Keratinocyte (primary cell): ENCODE results near the gene SNX14.

ENCODE experiments used
- CTCF ChIP-seq, 3 experiments: IDR thresholded peaks in 1 of 3; conservative IDR thresholded peaks in 1 of 3; optimal IDR thresholded peaks in 1 of 3; 2 replicates in 2 of 3; 3 replicates in 1 of 3; pipeline versions ENCODE3 to v1.5.1; 2011; ENCODE audit warnings: low read length in 3 of 3, mild to moderate bottlenecking in 3 of 3, moderate library complexity in 2 of 3, control low read depth in 1 of 3, inconsistent platforms in 1 of 3; ENCODE audit not compliant: insufficient read depth in 2 of 3; ENCODE audit errors: extremely low read depth in 1 of 3
- EZH2 ChIP-seq: IDR thresholded peaks from one replicate; pipeline ENCODE4 v1.6.1; 2012; ENCODE audit warnings: inconsistent platforms, mild to moderate bottlenecking, low read length, moderate library complexity

GRCh38 chr6:85462673-85463072, 131.0 kb downstream of the SNX14 start:
- TF ChIP-seq EZH2 (no peak), CTCF (optimal IDR thresholded peaks at IDR 0.05 in 1 of 3, IDR thresholded peaks at IDR 0.05 in 1 of 3, conservative IDR thresholded peaks at IDR 0.05 in 1 of 3; ENCODE audit: extremely low read depth in 1 of 3, insufficient read depth in 2 of 3, low read length in 3 of 3) (no peak)
